GM18507 (cell line): ENCODE results near the gene PRTFDC1.
"Not testable (repeated sequence)": the region's sequence is repeated elsewhere in the genome, so short reads cannot be mapped to it uniquely, and the experiment has no call there.

ENCODE experiments used
- DNase-seq: peaks from one replicate; pipeline ENCODE4 v3.0.0; 2011; ENCODE audit warnings: low read depth; ENCODE audit not compliant: insufficient read length; ENCODE audit errors: extremely low spot score
- FAIRE-seq: peaks from 2 replicates; lab custom pipeline; 2011; peaks lifted over from hg19 to GRCh38; lab: Jason Lieb, UNC

PRTFDC1 gene

DNA sequence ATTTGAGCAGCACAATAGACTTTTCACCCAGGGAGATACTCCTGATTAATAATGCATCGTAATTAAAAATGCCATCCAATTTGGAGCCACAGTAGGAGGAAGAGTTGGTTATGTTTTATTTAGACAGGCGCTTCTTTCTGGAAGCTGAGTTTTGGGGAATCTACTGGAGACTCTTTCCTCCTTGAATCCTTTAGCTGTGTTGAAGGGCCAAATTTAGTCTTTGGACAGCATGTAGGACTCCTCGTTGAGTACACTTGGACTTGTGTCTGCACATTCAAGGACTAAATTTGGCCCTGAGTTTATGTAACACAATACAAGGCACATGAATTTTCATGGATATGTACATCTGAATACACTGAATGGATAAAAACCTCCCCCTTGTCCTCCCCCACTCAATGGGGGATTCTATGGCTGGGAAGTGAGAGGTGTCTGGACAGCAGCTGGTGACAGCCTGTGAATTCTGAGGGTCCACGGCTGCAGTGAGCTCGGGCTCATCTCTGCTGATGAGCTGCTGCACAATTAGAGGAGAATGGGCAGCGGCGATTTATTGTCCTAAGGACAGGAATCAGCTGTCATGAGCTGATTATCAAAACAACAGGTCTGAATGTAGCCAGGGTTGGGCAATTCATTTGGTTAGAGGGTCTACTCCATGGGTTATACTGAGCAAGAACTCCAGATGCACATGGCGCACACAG lies 95.2 kb downstream of the PRTFDC1 start:
- DNase-seq (no peak), FAIRE-seq (no peak)

DNA sequence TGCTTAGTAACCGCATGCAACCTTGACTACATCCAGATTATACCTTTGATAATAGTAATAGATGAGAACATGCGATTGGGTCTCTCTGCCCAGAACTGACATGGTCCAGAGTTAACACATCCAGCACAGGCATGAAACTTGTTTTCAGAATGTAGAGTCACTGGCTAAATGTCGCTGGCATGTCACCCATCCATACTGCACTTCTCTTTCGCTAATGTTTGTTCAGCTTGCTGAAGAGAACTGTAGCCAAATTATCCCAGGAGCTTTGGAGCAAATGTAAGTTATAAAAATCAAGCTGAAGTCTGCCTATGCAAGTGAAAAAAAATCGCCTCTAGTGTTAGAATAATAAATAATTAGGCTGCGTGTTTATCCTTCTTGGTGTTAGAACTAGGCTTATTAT lies 98.2 kb downstream of the PRTFDC1 start:
- no peak for FAIRE-seq
- no peak for DNase-seq

DNA sequence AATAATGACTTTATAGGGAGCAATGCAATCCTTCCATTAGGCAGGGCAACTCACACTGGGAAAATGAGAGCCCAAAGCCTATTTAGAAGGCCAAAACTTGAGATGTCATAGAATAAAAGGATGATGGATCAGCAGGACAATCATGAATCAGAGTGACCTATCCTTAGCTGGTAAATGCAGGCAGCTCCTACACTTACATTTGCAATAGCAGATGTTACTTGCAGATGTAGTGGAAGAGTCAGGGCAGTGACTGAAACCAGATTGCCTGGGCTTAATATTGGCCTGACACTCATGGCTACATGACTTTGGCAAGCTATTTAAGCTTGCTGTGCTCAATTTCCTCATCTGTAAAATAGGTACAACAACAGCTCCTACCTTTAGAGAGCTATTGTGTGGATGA lies 98.7 kb downstream of the PRTFDC1 start:
- DNase-seq (no peak), FAIRE-seq (no peak)

DNA sequence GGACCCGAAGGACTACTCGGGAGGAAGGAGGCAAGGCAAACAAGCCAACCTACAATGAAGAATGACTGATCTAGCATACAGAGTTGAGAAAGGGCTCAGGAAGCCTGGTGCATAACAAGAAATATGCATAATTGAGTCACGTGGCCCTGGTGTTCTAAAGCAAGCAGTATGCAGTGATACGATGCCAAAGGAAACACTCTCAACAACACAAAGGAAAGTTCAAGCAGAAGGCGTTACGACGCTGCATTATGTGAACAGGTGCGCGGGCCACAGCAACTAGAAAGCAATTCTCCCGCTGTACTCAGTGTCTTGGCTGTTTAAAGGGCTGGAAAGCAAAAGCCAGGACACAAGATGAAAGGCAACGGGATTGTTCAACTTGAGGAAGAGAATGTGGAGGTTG lies 100.8 kb downstream of the PRTFDC1 start:
- DNase-seq (no peak), FAIRE-seq (no peak)

DNA sequence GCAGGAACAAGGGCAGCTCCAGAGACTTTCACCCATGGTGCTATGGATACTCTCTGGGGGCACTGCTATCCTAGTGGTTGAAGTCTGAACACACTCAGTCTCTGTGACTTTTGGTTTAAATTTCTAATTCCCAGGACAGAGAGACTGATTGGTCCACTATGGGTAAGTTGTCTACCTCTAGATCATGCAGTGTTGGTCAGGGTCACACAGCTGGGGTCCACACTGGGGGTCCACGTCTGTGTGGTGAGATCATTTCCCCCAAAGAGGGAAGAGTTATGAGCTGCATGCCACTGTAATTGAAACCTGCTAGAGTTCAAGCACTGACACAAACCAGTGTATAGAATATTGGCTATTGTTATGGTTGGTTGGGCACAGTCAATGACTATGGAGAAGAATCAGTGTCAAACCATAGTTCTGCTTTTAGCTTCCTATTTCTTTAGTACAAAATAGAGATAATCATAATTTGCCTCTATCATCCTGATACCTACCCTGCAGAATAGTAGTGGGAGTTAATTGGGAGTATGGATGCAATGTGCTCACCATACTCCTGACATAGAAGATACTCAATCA lies 101.6 kb downstream of the PRTFDC1 start:
- no peak for FAIRE-seq
- no peak for DNase-seq

DNA sequence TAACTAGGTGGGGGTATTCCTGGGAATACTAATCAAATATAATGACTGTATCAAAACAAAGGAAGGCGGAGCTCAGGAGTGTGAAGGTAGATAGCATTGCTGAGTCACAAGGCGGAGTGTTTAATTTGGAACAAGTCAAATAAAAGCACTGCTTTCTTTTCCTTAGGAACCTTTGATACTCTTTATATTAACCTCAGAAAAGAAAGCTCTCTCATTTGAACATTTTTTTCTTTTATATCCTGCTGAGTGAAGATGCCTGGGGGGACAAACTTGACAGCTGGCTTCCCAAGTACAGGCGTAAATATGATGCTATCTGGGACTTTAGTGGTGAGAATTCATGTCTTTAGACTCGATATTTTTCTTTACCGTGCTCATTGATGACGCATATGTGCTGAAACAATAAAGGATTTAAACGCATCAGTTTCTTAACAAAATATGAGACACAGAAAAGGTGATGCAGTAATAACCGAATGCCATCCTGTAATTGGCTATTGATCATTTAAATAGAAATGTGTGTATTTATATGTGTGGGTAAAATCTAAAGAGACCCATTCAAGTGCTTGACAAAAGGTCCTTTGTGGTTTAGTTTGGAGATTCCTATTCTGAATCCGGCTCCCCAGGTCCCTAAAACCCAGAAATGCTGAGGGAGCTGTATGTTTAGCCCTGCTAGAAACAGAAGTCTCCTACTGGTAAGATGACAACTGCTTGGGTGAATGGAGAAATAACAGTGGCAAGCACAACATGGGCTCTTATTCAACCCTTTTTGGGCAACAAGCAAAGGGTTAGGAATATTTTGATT lies 102.7 kb downstream of the PRTFDC1 start:
- FAIRE-seq (no peak), DNase-seq (no peak)

DNA sequence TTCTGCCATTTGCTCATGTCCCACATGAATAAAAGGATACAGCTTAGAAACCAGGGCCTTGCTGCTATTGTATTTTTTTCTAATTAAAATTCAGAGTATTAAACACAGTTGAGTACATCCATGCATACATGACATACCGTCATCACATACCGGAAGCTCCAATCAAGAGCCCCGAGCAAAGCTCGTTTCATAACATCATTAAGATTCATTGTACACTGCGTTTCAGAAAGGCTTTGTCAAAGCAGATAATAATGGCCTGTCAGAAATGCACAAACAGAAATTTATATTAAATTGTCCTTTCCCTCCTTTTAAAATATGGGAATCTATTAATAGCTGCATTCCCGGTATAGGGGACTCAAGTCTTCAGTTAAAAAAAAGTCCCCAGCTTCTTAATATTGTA lies 103.4 kb downstream of the PRTFDC1 start:
- DNase-seq = no peak

DNA sequence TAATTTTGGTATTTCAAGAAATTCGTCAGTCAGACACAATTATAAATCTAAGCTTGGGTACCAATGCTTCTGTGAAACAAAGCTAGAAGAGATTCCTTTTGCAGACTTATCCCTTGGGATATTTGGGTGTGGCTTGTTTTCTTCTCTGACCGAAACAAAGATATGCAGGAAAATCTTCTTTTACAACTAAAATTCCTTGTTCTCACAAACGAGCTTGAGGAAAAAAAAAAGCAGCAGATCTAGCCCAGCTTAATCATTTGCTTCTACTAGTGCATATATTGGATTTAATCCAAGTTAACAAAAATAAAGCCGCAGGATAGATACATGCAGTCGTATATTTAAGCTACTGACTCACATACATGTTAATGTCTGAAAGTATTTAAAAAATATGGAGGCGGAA lies 104.2 kb downstream of the PRTFDC1 start:
- DNase-seq (no peak), FAIRE-seq (no peak)

More for the DNA sequence above, 103.4 kb downstream of the PRTFDC1 start:
- no peak for FAIRE-seq

DNA sequence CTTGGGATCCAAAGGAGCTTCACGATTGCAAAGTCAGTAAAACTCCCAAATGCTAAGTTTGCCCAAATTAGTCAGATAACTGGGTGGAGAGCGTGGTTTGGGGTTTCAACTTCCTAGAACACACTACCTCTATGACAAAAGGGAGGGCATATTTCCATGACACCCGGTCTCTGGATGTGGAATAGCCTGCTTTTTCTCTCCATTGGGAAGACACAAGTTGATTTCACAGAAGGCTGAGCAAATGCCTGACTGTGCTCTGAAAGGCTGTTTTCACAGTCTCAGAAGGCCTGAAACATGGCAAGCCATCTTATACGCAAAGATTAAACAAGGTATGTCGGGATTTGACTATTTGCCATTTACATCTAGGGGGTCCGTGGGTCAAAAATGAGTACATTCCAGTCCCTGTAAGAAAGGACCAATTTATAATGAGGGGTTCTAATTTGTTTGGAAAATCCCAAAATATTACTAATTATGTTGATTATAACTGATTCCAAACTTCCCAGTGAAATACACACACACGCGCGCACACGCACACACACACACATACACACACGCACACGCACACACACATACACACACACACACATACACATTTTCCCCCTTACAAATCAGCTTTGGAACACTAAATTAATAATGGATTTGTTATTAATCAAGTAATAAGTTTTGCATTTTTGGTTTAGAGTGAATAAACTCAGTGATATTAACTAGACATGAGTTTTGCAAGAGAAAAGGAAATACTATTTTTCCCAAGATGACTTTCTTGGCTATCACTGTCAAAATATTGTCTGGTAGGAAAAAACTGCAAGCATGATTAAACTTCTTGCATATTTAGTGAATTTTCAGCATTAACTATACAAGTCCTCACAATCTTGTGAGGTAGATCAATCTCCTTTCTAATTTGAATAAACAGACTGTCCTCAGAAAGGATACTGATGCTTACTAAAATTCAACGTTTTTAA lies 105.0 kb downstream of the PRTFDC1 start:
- DNase-seq = no peak
- no peak for FAIRE-seq

DNA sequence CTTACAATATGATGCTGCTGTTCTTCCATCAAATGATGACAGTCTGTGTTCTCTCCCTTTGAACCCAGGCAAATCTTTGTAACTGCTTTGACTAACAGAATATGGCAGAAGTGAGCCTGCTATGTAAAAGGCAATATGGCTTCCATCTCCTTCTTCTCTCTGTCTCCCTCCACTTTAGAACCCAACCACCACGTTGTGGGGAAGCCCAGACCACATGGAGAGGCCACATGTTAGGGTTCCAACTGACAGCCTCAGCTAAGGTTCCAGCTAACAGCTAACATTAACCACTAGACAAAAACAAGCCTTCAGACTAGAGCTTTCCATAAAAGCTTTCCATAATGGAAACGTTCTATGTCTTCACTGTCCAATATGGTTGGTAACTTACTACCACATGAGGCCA lies 107.7 kb downstream of the PRTFDC1 start:
- FAIRE-seq = no peak
- DNase-seq = no peak

DNA sequence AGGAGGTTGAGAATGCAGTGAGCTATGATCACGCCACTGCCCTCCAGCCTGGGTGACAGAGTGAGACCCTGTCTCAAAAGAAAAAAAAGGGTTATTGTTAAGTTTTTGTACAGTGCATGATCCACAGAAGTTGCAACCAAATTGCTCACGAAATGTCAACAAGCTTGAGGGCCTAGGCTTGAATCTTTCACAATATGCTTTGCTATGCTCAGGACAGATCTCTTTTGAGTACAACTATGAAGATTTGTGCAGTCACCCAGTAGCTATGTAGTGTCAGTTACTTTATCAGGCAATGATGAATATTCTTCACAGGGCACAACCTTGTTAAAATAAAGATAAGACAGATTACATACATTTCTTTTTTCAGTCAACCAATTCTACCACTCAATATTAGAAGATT lies 109.2 kb downstream of the PRTFDC1 start:
- no peak for DNase-seq
- FAIRE-seq = no peak

DNA sequence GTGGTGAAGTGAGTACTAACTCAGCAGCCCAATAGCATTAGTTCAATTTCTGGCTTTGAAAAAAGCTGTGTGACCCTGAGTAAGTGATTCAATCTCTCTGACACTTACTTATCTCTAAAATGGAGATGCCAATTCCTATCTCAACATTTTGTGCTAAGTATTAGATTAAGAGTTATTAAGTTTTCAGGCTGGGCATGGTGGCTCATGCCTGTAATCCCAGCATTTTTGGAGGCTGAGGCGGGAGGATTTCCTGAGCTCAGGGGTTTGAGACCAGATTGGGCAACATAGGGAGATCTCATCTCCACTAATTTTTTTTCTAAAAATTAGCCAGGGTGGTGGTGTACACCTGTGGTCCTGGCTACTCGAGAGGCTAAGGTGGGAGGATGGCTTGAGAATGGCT lies 109.5 kb downstream of the PRTFDC1 start:
- no peak for FAIRE-seq
- no peak for DNase-seq

DNA sequence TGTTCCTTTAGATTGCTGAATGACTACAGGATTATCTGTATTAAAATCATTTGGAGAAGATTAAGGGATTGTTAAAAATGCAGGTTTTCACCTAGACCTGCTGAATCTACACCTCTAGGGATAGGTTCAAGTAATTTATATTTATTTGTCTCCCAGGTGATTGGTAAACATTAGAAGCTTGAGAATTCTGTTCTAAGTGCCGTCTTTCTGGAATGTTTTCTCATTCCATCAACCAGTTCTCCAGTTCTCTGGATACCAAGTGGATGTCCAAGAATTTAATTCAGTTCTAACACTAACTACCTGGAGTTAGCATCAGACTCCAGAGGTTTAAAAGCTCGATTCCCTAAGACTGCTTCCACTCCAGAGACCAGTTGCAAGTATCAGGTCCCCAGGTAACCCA lies 110.9 kb downstream of the PRTFDC1 start:
- DNase-seq (no peak), FAIRE-seq (no peak)

DNA sequence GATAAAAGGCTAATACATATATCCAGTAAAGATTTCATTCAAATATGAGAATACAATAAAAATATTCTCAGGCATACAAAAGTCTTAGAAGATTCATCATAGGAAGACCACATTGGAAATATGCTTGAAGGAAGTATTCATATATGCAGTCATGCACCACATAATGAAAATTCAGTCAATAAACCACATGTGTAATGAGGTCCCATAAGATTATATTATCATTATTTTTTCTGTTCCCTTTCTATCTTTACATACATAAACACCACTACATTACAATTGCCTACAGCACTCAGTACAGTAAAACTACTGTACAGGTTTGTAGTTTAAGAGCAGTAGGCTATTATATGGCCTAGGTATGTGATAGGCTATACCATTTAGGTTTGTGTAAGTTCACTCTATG lies 111.6 kb downstream of the PRTFDC1 start:
- DNase-seq = no peak
- no peak for FAIRE-seq

DNA sequence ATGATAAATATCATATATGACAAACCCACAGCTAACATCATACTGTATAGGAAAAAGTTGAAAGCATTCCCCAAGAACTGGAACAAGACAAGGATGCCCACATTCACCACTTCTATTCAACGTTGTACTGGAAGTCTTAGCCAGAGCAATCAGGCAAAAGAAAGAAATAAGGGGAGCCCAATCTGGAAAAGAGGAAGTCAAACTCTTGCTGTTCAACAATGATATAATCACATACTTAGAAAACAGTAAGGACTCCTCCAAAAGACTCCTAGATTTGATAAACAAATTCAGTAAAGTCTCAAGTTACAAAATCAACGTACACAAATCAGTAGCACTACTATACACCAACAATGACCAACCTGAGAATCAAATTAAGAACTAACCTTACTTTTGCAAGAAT lies 114.6 kb downstream of the PRTFDC1 start:
- not testable (repeated sequence) for FAIRE-seq, DNase-seq

DNA sequence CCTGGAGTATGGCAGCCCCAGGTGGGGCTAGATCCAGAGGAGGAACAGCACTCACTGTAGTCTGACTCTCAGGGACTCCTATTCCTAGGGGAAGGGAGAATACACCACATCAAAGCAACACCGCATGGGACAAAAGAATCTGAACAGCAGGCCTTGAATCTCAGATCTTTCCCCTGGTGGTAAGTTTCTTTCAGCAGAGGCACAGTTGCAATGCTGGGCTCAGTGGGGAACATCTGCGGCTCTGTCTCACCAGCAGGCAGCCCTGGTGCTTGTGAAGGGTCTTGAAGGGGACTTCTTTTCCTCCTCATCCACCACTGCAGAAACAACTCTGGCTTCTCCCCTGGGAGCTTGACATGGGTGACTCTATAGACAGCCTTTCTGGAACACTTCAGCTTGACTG lies 117.5 kb downstream of the PRTFDC1 start:
- no peak for FAIRE-seq

DNA sequence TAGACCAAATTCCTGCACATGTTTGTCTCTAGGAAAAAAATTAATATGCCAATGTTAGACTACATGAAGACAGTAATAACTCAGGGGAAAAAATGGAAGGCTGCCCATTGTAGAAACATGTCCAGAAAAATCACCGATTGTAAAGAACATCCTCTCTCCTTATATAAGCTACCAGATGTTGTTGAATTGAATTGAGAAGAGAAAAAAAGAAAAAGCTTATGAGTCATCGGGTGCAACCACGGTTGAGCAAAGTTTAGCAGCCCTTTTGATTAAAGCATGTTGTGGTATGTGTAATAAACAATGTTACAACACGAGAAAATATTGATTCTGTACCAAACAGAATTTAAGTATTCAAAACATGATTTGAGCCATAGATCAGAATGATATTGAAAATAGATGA lies 126.4 kb downstream of the PRTFDC1 start:
- FAIRE-seq (no peak), DNase-seq (no peak)

More for the DNA sequence above, 117.5 kb downstream of the PRTFDC1 start:
- DNase-seq = no peak

DNA sequence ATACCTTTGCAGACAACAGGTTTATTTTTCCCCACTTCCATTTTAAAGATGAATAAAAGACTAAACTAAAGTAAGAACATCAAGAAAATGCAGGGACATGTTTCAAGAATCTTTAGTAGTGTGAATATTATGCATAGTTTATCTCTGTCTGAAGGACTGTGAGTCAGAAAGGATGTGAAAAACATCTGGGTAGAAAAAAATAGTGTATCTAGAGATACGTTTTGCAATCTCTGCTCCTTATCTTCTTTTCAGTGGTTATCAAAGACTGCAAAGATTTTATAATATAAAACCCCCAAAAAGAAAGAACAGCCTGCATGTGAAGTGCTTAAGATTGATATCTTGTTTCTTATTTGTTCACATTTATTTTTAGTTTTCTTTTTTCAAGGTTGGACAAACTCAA lies 126.9 kb downstream of the PRTFDC1 start:
- FAIRE-seq (no peak), DNase-seq (no peak)

DNA sequence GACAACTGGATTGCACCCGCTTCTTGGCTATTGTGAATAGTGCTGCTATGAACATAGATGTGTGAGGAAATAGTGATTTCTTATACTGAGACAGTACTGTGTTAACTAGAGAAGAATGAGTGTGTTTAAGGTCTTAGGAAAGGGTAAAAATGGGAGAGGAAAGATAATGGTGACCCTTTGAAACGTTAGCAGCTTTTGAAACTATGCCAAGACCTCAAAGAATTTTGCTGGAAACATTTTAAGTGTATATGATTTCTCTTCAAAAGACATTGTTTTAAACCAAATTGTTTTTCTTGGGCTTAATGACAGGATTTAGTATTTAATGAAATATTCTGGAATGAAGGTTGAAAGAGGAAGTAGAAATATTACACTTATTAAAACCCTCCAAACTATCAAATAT lies 127.9 kb downstream of the PRTFDC1 start:
- DNase-seq (no peak), FAIRE-seq (no peak)

DNA sequence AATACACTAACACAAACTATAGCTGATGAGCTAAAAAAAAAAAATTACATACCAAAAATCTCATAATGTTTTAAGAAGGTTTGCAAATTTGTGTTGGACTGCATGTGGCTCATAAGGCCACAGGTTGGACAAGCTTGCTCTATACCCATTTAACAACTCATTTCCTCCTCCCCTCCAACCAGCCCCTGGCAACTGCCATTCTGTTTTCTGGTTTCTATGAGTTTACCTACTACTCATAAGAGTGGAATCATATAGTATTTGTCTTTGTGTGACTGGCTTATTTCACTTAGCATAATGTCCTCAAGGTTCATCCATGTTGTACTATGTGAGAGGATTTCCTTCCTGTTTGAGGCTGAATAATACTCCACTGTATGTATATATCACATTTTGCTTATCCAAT lies 128.3 kb downstream of the PRTFDC1 start:
- DNase-seq (no peak), FAIRE-seq (peak; percentile 24)
